Ishikawa (cell line): ENCODE data around the gene PRKN.

ENCODE experiments used
- CEBPB ChIP-seq: IDR thresholded peaks from 2 replicates; pipeline ENCODE4 v1.6.1; 2012
- CREB1 ChIP-seq: IDR thresholded peaks from 2 replicates; pipeline ENCODE4 v1.6.1; 2012; ENCODE audit warnings: low read depth
- EGR1 ChIP-seq: IDR thresholded peaks from 2 replicates; pipeline ENCODE4 v1.6.1; 2012
- EP300 ChIP-seq: IDR thresholded peaks from 2 replicates; pipeline ENCODE4 v1.6.1; 2012; ENCODE audit warnings: borderline replicate concordance
- FOXM1 ChIP-seq: IDR thresholded peaks from 2 replicates; pipeline ENCODE4 v1.6.1; 2012; ENCODE audit warnings: low read depth, borderline replicate concordance
- MAX ChIP-seq: IDR thresholded peaks from 2 replicates; pipeline ENCODE4 v1.6.1; 2012
- NFIC ChIP-seq: IDR thresholded peaks from 2 replicates; pipeline ENCODE4 v1.6.1; 2012
- RAD21 ChIP-seq: IDR thresholded peaks from 2 replicates; pipeline ENCODE4 v1.6.1; 2012; ENCODE audit warnings: low read depth
- REST ChIP-seq: IDR thresholded peaks from 2 replicates; pipeline ENCODE4 v1.6.1; 2012; ENCODE audit warnings: low read depth, mild to moderate bottlenecking
- TAF1 ChIP-seq: IDR thresholded peaks from 2 replicates; pipeline ENCODE4 v1.6.1; 2012; ENCODE audit warnings: low read depth, mild to moderate bottlenecking
- TCF12 ChIP-seq: IDR thresholded peaks from 2 replicates; pipeline ENCODE4 v1.6.1; 2012; ENCODE audit warnings: low read depth
- USF1 ChIP-seq: IDR thresholded peaks from 2 replicates; pipeline ENCODE4 v1.6.1; 2012
- YY1 ChIP-seq: IDR thresholded peaks from 2 replicates; pipeline ENCODE4 v1.6.1; 2012; ENCODE audit warnings: low read depth
- ZBTB7A ChIP-seq: IDR thresholded peaks from 2 replicates; pipeline ENCODE4 v1.6.1; 2012; ENCODE audit warnings: low read depth

GRCh38 chr6:161667957-161668356, 1059.6 kb downstream of the PRKN start:
- TF ChIP-seq YY1 (no peak), TCF12 (no peak), REST (no peak), RAD21 (no peak), FOXM1 (no peak), EP300 (no peak), CREB1 (no peak), MAX (no peak), ZBTB7A (no peak), CEBPB (no peak), USF1 (no peak), TAF1 (no peak), EGR1 (no peak), NFIC (no peak)
